H9 (cell line): ENCODE results near the gene ZBTB20. TPM values are rescaled to one million over a fixed set of nuclear protein-coding genes. Genes with fewer than 3 reads are reported as not detected.

Experiments
- DNase-seq: peaks from one replicate; pipeline ENCODE4 v3.0.0-alpha.2; 2017
- H2AFZ ChIP-seq: one replicate; pipeline ENCODE4 v1.6.1; 2013; ENCODE audit warnings: mild to moderate bottlenecking, low read length, control low read depth, moderate library complexity
- H2AK5ac ChIP-seq: 2 replicates; pipeline ENCODE4 v1.6.1; 2013; ENCODE audit warnings: low read length, control low read depth, mixed read lengths; ENCODE audit not compliant: insufficient read length
- H2BK120ac ChIP-seq: one replicate; pipeline ENCODE4 v1.6.1; 2013; ENCODE audit warnings: low read depth, mild to moderate bottlenecking, low read length, control low read depth, inconsistent platforms; ENCODE audit not compliant: poor library complexity, severe bottlenecking
- H2BK12ac ChIP-seq: 2 replicates; pipeline ENCODE4 v1.6.1; 2013; ENCODE audit warnings: low read length, control low read depth, mixed read lengths, low read depth; ENCODE audit not compliant: insufficient read length
- H2BK15ac ChIP-seq: 2 replicates; pipeline ENCODE4 v1.6.1; 2013; ENCODE audit warnings: low read depth, low read length, control low read depth
- H2BK20ac ChIP-seq: one replicate; pipeline ENCODE4 v1.6.1; 2013; ENCODE audit warnings: low read depth, mild to moderate bottlenecking, low read length, control low read depth, inconsistent platforms; ENCODE audit not compliant: poor library complexity, severe bottlenecking
- H2BK5ac ChIP-seq: 2 replicates; pipeline ENCODE4 v1.6.1; 2013; ENCODE audit warnings: low read length, control low read depth, mixed read lengths; ENCODE audit not compliant: insufficient read length
- H3K14ac ChIP-seq: 2 replicates; pipeline ENCODE4 v1.6.1; 2013; ENCODE audit warnings: low read length, control low read depth; ENCODE audit not compliant: insufficient read depth
- H3K18ac ChIP-seq: 2 replicates; pipeline ENCODE4 v1.6.1; 2013; ENCODE audit warnings: low read depth, mild to moderate bottlenecking, mixed read lengths, low read length, control low read depth; ENCODE audit not compliant: insufficient read length
- H3K23ac ChIP-seq: 2 replicates; pipeline ENCODE4 v1.6.1; 2013; ENCODE audit warnings: low read length, control low read depth, mixed read lengths, low read depth; ENCODE audit not compliant: insufficient read length
- H3K23me2 ChIP-seq: 2 replicates; pipeline ENCODE4 v1.6.1; 2013; ENCODE audit warnings: low read depth, mild to moderate bottlenecking, mixed read lengths, low read length, control low read depth; ENCODE audit not compliant: insufficient read length, poor library complexity, severe bottlenecking
- H3K27ac ChIP-seq: 2 replicates; pipeline ENCODE4 v1.5.1; 2013; ENCODE audit warnings: low read length, control low read depth, mixed read lengths, low read depth; ENCODE audit not compliant: insufficient read length
- H3K27me3 ChIP-seq: 2 replicates; pipeline ENCODE4 v1.6.1; 2013; ENCODE audit warnings: low read length, control low read depth, inconsistent platforms; ENCODE audit not compliant: insufficient read depth
- H3K4ac ChIP-seq: 2 replicates; pipeline ENCODE4 v1.6.1; 2013; ENCODE audit warnings: low read depth, mild to moderate bottlenecking, control low read depth, inconsistent platforms, low read length, moderate library complexity
- H3K4me1 ChIP-seq: 2 replicates; pipeline ENCODE4 v1.6.1; 2013; ENCODE audit warnings: low read length, control low read depth, inconsistent platforms; ENCODE audit not compliant: insufficient read depth
- H3K4me2 ChIP-seq: 2 replicates; pipeline ENCODE4 v1.6.1; 2013; ENCODE audit warnings: low read length, control low read depth, mixed read lengths; ENCODE audit not compliant: insufficient read length, insufficient read depth
- H3K56ac ChIP-seq: 2 replicates; pipeline ENCODE4 v1.6.1; 2013; ENCODE audit warnings: low read depth, mild to moderate bottlenecking, mixed read lengths, low read length, control low read depth; ENCODE audit not compliant: insufficient read length
- H3K79me1 ChIP-seq: 2 replicates; pipeline ENCODE4 v1.6.1; 2013; ENCODE audit warnings: low read depth, mild to moderate bottlenecking, moderate library complexity, low read length, control low read depth, inconsistent platforms; ENCODE audit not compliant: insufficient read depth, poor library complexity, severe bottlenecking
- H3K79me2 ChIP-seq: 2 replicates; pipeline ENCODE4 v1.6.1; 2013; ENCODE audit warnings: low read length, control low read depth, inconsistent platforms; ENCODE audit not compliant: insufficient read depth
- H3K9ac ChIP-seq: 2 replicates; pipeline ENCODE4 v1.6.1; 2013; ENCODE audit warnings: low read length, control low read depth, mixed read lengths; ENCODE audit not compliant: insufficient read length; ENCODE audit errors: extremely low read depth
- H3K9me3 ChIP-seq: one replicate; pipeline ENCODE4 v1.6.1; 2013; ENCODE audit warnings: low read depth, low read length, inconsistent platforms; ENCODE audit not compliant: control insufficient read depth
- H3T11ph ChIP-seq: one replicate; pipeline ENCODE4 v1.6.1; 2013; ENCODE audit warnings: mild to moderate bottlenecking, low read length, control low read depth, inconsistent platforms
- H4K20me1 ChIP-seq: one replicate; pipeline ENCODE4 v1.6.1; 2013; ENCODE audit not compliant: control insufficient read depth, insufficient read length, insufficient read depth
- H4K5ac ChIP-seq: 2 replicates; pipeline ENCODE4 v1.6.1; 2013; ENCODE audit warnings: low read depth, mild to moderate bottlenecking, mixed read lengths, low read length, control low read depth; ENCODE audit not compliant: insufficient read length
- H4K8ac ChIP-seq: replicated peaks from 2 replicates; pipeline ENCODE4 v1.6.1; 2013; ENCODE audit warnings: low read length, control low read depth, mixed read lengths, low read depth; ENCODE audit not compliant: insufficient read length
- H4K91ac ChIP-seq: 2 replicates; pipeline ENCODE4 v1.6.1; 2013; ENCODE audit warnings: low read depth, mild to moderate bottlenecking, moderate library complexity, mixed read lengths, low read length, control low read depth; ENCODE audit not compliant: insufficient read length
- H3K27ac Mint-ChIP-seq, 3 experiments: 2 replicates in 2 of 3; 3 replicates in 1 of 3; pipeline ENCODE4 v1.8.0; 2020 to 2021; ENCODE audit warnings: mixed read lengths in 3 of 3, mild to moderate bottlenecking in 1 of 3, moderate library complexity in 1 of 3
- H3K27me3 Mint-ChIP-seq: 2 replicates; pipeline ENCODE4 v1.8.0; 2021; ENCODE audit warnings: low read depth, mild to moderate bottlenecking, moderate library complexity, mixed read lengths
- H3K36me3 Mint-ChIP-seq, 3 experiments: 2 replicates in 2 of 3; 3 replicates in 1 of 3; pipeline ENCODE4 v1.8.0; 2020 to 2021; ENCODE audit warnings: low read depth in 3 of 3, mixed read lengths in 3 of 3; ENCODE audit not compliant: insufficient read depth in 1 of 3
- H3K4me1 Mint-ChIP-seq, 2 experiments: 2 replicates each; pipeline ENCODE4 v1.8.0; 2020; ENCODE audit warnings: mixed read lengths in 2 of 2
- H3K4me3 Mint-ChIP-seq, 2 experiments: 2 replicates in 1 of 2; 3 replicates in 1 of 2; pipeline ENCODE4 v1.8.0; 2020 to 2021; ENCODE audit warnings: mild to moderate bottlenecking in 2 of 2, mixed read lengths in 2 of 2, moderate library complexity in 1 of 2
- H3K9me3 Mint-ChIP-seq, 2 experiments: 2 replicates in 1 of 2; 3 replicates in 1 of 2; pipeline ENCODE4 v1.8.0; 2020; ENCODE audit warnings: mild to moderate bottlenecking in 2 of 2, mixed read lengths in 2 of 2, moderate library complexity in 1 of 2
- CTCF ChIP-seq: fragments of 200-600 bp; sonication (generic); conservative IDR thresholded peaks from 3 replicates; pipeline ENCODE4 v1.8.0; 2021; ENCODE audit warnings: antibody characterized with exemption, mild to moderate bottlenecking
- WGBS: extraction: QIAGEN DNeasy Blood & Tissue Kit; methylation state at CpG from one replicate; pipeline ENCODE4 v1.1.7; 2013; ENCODE audit warnings: missing lambda C conversion rate, low lambda C conversion rate, mixed read lengths; ENCODE audit not compliant: insufficient read length; ENCODE audit errors: extremely low coverage; 5-methylcytosine and 5-hydroxymethylcytosine counted together
- total RNA-seq: library from RNA; stranded (reverse); gene quantifications from 2 replicates; pipeline ENCODE4 v1.2.1, GENCODE V29; 2021

The ZBTB20 gene
- total RNA-seq, 1 experiment from 2014 or later = 0.70 TPM

- Mint-ChIP-seq H3K27ac (peak overlapping the region in 1 of 3 experiments; percentile 81; a peak in 1 of 7 replicates), H3K4me3 (no peak overlapping the region), H3K36me3 (peaks cover 0 to 8% (median 2%) of the 10 kb centered on the region in 3 experiments; a peak in 2 of 7 replicates), H3K9me3 (peaks cover 0 to 4% of the 10 kb centered on the region in 2 experiments; a peak in 1 of 5 replicates), H3K4me1 (peaks cover 46 to 54% of the 10 kb centered on the region in 2 experiments), H3K27me3 (no peaks in the 10 kb centered on the region)
- H3K9ac ChIP-seq = no peak overlapping the region
- H3K79me1 ChIP-seq = no peaks in the 10 kb centered on the region
- H3K56ac ChIP-seq = no peak overlapping the region
- no peak overlapping the region for H4K8ac ChIP-seq
- no peaks in the 10 kb centered on the region for H3K79me2 ChIP-seq
- H3K14ac ChIP-seq = no peak overlapping the region
- no peak overlapping the region for H2BK120ac ChIP-seq
- no peak overlapping the region for H3K18ac ChIP-seq
- no peak overlapping the region for H2BK12ac ChIP-seq
- DNase-seq = no peak
- H4K20me1 ChIP-seq = no peaks in the 10 kb centered on the region
- no peak overlapping the region for H4K5ac ChIP-seq
- peak; percentile 68 for TF ChIP-seq CTCF
- no peaks in the 10 kb centered on the region for H3K9me3 ChIP-seq
- no peak overlapping the region for H2BK20ac ChIP-seq
- no peak overlapping the region for H3K27ac ChIP-seq
- H4K91ac ChIP-seq = no peak overlapping the region
- no peak overlapping the region for H2BK15ac ChIP-seq
- H3K23me2 ChIP-seq = peaks cover 2% of the 10 kb centered on the region
- no peak overlapping the region for H2AK5ac ChIP-seq
- no peak overlapping the region for H3T11ph ChIP-seq
- no peak overlapping the region for H3K4ac ChIP-seq
- H3K23ac ChIP-seq = no peak overlapping the region
- no peak overlapping the region for H2BK5ac ChIP-seq
- H3K4me2 ChIP-seq = no peak overlapping the region
- H2AFZ ChIP-seq = no peak overlapping the region
- no CpG with 5 or more reads among the region's 1 CpG for WGBS
- H3K27me3 ChIP-seq = no peaks in the 10 kb centered on the region
- H3K4me1 ChIP-seq = no peaks in the 10 kb centered on the region; the same call in 1 of the 2 replicates
Measured at GRCh38 chr3:114336122-114336697, 810.9 kb downstream of the ZBTB20 start.
